Keratinocyte (primary cell): ENCODE results near the gene NMT1. TPM values are rescaled to one million over a fixed set of nuclear protein-coding genes. Genes with fewer than 3 reads are reported as not detected.

ENCODE experiments used
- DNase-seq: peaks from one replicate; pipeline ENCODE4 v3.0.0-alpha.2; 2011; ENCODE audit warnings: low read depth, missing footprints, low spot score
- FAIRE-seq: peaks from 2 replicates; lab custom pipeline; 2011; peaks lifted over from hg19 to GRCh38; lab: Jason Lieb, UNC
- H2AFZ ChIP-seq: 2 replicates; pipeline ENCODE4 v1.6.0; 2012; ENCODE audit warnings: low read length, control low read depth, inconsistent platforms; ENCODE audit not compliant: control insufficient read depth
- H3K27ac ChIP-seq: 2 replicates; pipeline ENCODE4 v1.5.1; 2011; ENCODE audit warnings: low read length; ENCODE audit not compliant: control insufficient read depth, insufficient read depth
- H3K27me3 ChIP-seq: 3 replicates; pipeline ENCODE4 v1.6.0; 2011; ENCODE audit warnings: low read length; ENCODE audit not compliant: control insufficient read depth, insufficient read depth; ENCODE audit errors: extremely low read depth
- H3K36me3 ChIP-seq, 2 experiments: 2 replicates in 1 of 2; 3 replicates in 1 of 2; pipeline ENCODE4 v1.5.1; 2011; ENCODE audit warnings: low read length in 2 of 2, mild to moderate bottlenecking in 1 of 2; ENCODE audit not compliant: control insufficient read depth in 2 of 2, insufficient read depth in 2 of 2; ENCODE audit errors: extremely low read depth in 1 of 2
- H3K4me1 ChIP-seq: 3 replicates; pipeline ENCODE4 v1.5.1; 2011; ENCODE audit warnings: low read length; ENCODE audit not compliant: control insufficient read depth, insufficient read depth; ENCODE audit errors: extremely low read depth
- H3K4me2 ChIP-seq: 3 replicates; pipeline ENCODE4 v1.6.0; 2011; ENCODE audit warnings: low read depth, low read length; ENCODE audit not compliant: control insufficient read depth, insufficient read depth; ENCODE audit errors: extremely low read depth
- H3K4me3 ChIP-seq, 3 experiments: fragments of 200-600 bp in 1 of 3; sonication (generic) in 1 of 3; 2 replicates in 2 of 3; 3 replicates in 1 of 3; pipeline ENCODE4 v1.5.1; 2011 to 2016; ENCODE audit warnings: low read length in 3 of 3, mild to moderate bottlenecking in 3 of 3, control low read depth in 2 of 3, inconsistent platforms in 1 of 3, low read depth in 1 of 3, mixed read lengths in 1 of 3, mixed run types in 1 of 3, moderate library complexity in 1 of 3; ENCODE audit not compliant: control insufficient read depth in 2 of 3, insufficient read depth in 2 of 3; ENCODE audit errors: extremely low read depth in 1 of 3
- H3K79me2 ChIP-seq: 2 replicates; pipeline ENCODE4 v1.6.0; 2012; ENCODE audit warnings: low read length; ENCODE audit not compliant: control insufficient read depth, insufficient read depth
- H3K9ac ChIP-seq: 3 replicates; pipeline ENCODE4 v1.6.0; 2011; ENCODE audit warnings: low read length; ENCODE audit not compliant: control insufficient read depth, insufficient read depth; ENCODE audit errors: extremely low read depth
- H3K9me1 ChIP-seq: 3 replicates; pipeline ENCODE4 v1.6.0; 2011; ENCODE audit warnings: low read length; ENCODE audit not compliant: control insufficient read depth, insufficient read depth; ENCODE audit errors: extremely low read depth
- H3K9me3 ChIP-seq: 2 replicates; pipeline ENCODE4 v1.5.1; 2012; ENCODE audit warnings: low read depth, low read length; ENCODE audit not compliant: control insufficient read depth
- H4K20me1 ChIP-seq: 3 replicates; pipeline ENCODE4 v1.6.0; 2011; ENCODE audit warnings: low read length; ENCODE audit not compliant: control insufficient read depth, insufficient read depth; ENCODE audit errors: extremely low read depth
- CTCF ChIP-seq, 3 experiments: IDR thresholded peaks in 1 of 3; conservative IDR thresholded peaks in 1 of 3; optimal IDR thresholded peaks in 1 of 3; 2 replicates in 2 of 3; 3 replicates in 1 of 3; pipeline versions ENCODE3 to v1.5.1; 2011; ENCODE audit warnings: low read length in 3 of 3, mild to moderate bottlenecking in 3 of 3, moderate library complexity in 2 of 3, control low read depth in 1 of 3, inconsistent platforms in 1 of 3; ENCODE audit not compliant: insufficient read depth in 2 of 3; ENCODE audit errors: extremely low read depth in 1 of 3
- EZH2 ChIP-seq: IDR thresholded peaks from one replicate; pipeline ENCODE4 v1.6.1; 2012; ENCODE audit warnings: inconsistent platforms, mild to moderate bottlenecking, low read length, moderate library complexity
- dilution Hi-C: fragments of 300-500 bp; cut with MboI; formaldehyde crosslinking; loops from one replicate; pipeline ENCODE4 v1.7.0; 2020; ENCODE audit warnings: low sequenced_read_pairs; ENCODE audit not compliant: extremely low pct_ligation_motif_present
- polyA plus RNA-seq, 5 experiments: library from polyadenylated mRNA; depleted of rRNA in 3 of 5; stranded (reverse) in 3 of 5; stranded (forward) in 1 of 5; unstranded in 1 of 5; fragments of >200 nt; gene quantifications; 1 replicate in 1 of 5; 2 replicates in 3 of 5; 3 replicates in 1 of 5; pipeline versions ENCODE4 v1.2.1 to v1.2.3, GENCODE V29; 2011 to 2012; ENCODE audit warnings: missing spikeins in 2 of 5, low read depth in 1 of 5, low replicate concordance in 1 of 5

NMT1 gene
- polyA plus RNA-seq, 1 donor (not counting 4 experiments of a cell fraction or from before 2014, with no cell fraction given) = 101 TPM

GRCh38 chr17:45098869-45099616 is 37.9 kb downstream of the NMT1 start:
- Histone ChIP-seq H3K27ac (peak overlapping the region; percentile 37), H3K9me3 (no peaks in the 10 kb centered on the region), H3K36me3 (peaks cover 46 to 47% of the 10 kb centered on the region in 2 experiments), H3K4me3 (no peak overlapping the region), H2AFZ (no peak overlapping the region), H3K9ac (peak overlapping the region; percentile 10), H3K4me1 (peaks cover 34% of the 10 kb centered on the region), H3K27me3 (no peaks in the 10 kb centered on the region), H3K79me2 (no peaks in the 10 kb centered on the region), H3K9me1 (no peaks in the 10 kb centered on the region), H4K20me1 (no peaks in the 10 kb centered on the region), H3K4me2 (no peak overlapping the region)
- TF ChIP-seq CTCF (optimal IDR thresholded peaks at IDR 0.05 in 1 of 3, IDR thresholded peaks at IDR 0.05 in 1 of 3, conservative IDR thresholded peaks at IDR 0.05 in 1 of 3; ENCODE audit: extremely low read depth in 1 of 3, insufficient read depth in 2 of 3, low read length in 3 of 3) = peak; percentile 90 to 95 (median 90)
- no peak for TF ChIP-seq EZH2
- no peak for DNase-seq
- dilution Hi-C loops = no loop called here
- FAIRE-seq = peak; percentile 65

GRCh38 chr17:45101546-45101882 is 40.4 kb downstream of the NMT1 start:
- no peak overlapping the region for H2AFZ ChIP-seq
- no peaks in the 10 kb centered on the region for H3K9me1 ChIP-seq
- peaks cover 57 to 59% of the 10 kb centered on the region in 2 experiments for H3K36me3 ChIP-seq
- no peaks in the 10 kb centered on the region for H3K27me3 ChIP-seq
- dilution Hi-C loops = no loop called here
- H4K20me1 ChIP-seq = peaks cover 6% of the 10 kb centered on the region
- DNase-seq (no peak), FAIRE-seq (peak; percentile 83)
- H3K4me2 ChIP-seq = peak overlapping the region; percentile 37
- TF ChIP-seq EZH2 = no peak
- TF ChIP-seq CTCF (optimal IDR thresholded peaks at IDR 0.05 in 1 of 3, IDR thresholded peaks at IDR 0.05 in 1 of 3, conservative IDR thresholded peaks at IDR 0.05 in 1 of 3; ENCODE audit: extremely low read depth in 1 of 3, insufficient read depth in 2 of 3, low read length in 3 of 3) = no peak
- peaks cover 34% of the 10 kb centered on the region for H3K4me1 ChIP-seq
- H3K9me3 ChIP-seq = no peaks in the 10 kb centered on the region
- no peaks in the 10 kb centered on the region for H3K79me2 ChIP-seq
- H3K27ac ChIP-seq = peak overlapping the region; percentile 45
- peak overlapping the region in 1 of 3 experiments; percentile 4 for H3K4me3 ChIP-seq
- peak overlapping the region; percentile 36 for H3K9ac ChIP-seq
